B cell (primary cell): ENCODE data around the gene GALM. TPM values are rescaled to one million over a fixed set of nuclear protein-coding genes. Genes with fewer than 3 reads are reported as not detected.

Source experiments
- ATAC-seq: fragments of 200-7000 bp; cut with Tn5 transposase; one replicate; pipeline ENCODE4 v1.10.0; 2021; ENCODE audit warnings: low read depth, mild to moderate bottlenecking, moderate number of reproducible peaks, moderate library complexity
- CTCF ChIA-PET: fragments of 350-600 bp; sonication (Branson Sonifier 250); formaldehyde crosslinking; loops from one replicate; lab custom pipeline; 2021; ENCODE audit warnings: antibody characterized with exemption, inconsistent platforms; lab: Charles Lee
- POLR2A ChIA-PET: fragments of 350-600 bp; sonication (Branson Sonifier 250); formaldehyde crosslinking; loops from one replicate; lab custom pipeline; 2021; ENCODE audit warnings: antibody characterized with exemption; lab: Charles Lee
- DNase-seq: peaks from one replicate; pipeline ENCODE4 v3.0.0; 2013
- H2AFZ ChIP-seq: 2 replicates; pipeline ENCODE4 v1.6.1; 2012; ENCODE audit warnings: mild to moderate bottlenecking, low read depth, low read length; ENCODE audit not compliant: insufficient read depth, poor library complexity, severe bottlenecking
- H3K27ac ChIP-seq, 2 donors: 1 replicate in 1 of 2; 2 replicates in 1 of 2; pipeline ENCODE4 v1.5.1; 2012 to 2013; ENCODE audit warnings: low read length in 2 of 2, mild to moderate bottlenecking in 2 of 2, moderate library complexity in 1 of 2
- H3K27me3 ChIP-seq, 4 experiments: fragments of 200-600 bp in 1 of 4; sonication (generic) in 1 of 4; replicated peaks in 1 of 4; 1 replicate in 2 of 4; 2 replicates in 2 of 4; pipeline versions ENCODE4 v1.6.1 to v1.7.0; 2013 to 2016; ENCODE audit warnings: low read length in 3 of 4, mild to moderate bottlenecking in 2 of 4, mixed read lengths in 1 of 4, moderate library complexity in 1 of 4; ENCODE audit not compliant: insufficient read depth in 4 of 4, control insufficient read depth in 3 of 4; ENCODE audit errors: control extremely low read depth in 1 of 4
- H3K36me3 ChIP-seq, 2 experiments: replicated peaks in 1 of 2; 1 replicate in 1 of 2; 2 replicates in 1 of 2; pipeline versions ENCODE4 v1.6.1 to v1.7.1; 2013; ENCODE audit warnings: low read length in 1 of 2; ENCODE audit not compliant: insufficient read depth in 2 of 2, control insufficient read depth in 1 of 2; ENCODE audit errors: control extremely low read depth in 1 of 2, extremely low read depth in 1 of 2
- H3K4me1 ChIP-seq, 2 donors: fragments of 200-600 bp in 1 of 2; sonication (generic) in 1 of 2; 1 replicate in 1 of 2; 2 replicates in 1 of 2; pipeline versions ENCODE4 v1.5.1 to v1.6.1; 2013 to 2017; ENCODE audit warnings: low read length in 2 of 2; ENCODE audit not compliant: control insufficient read depth in 2 of 2, insufficient read depth in 2 of 2
- H3K4me2 ChIP-seq: replicated peaks from 2 replicates; pipeline ENCODE3; 2012; ENCODE audit warnings: mild to moderate bottlenecking, low read depth, low read length; ENCODE audit not compliant: poor library complexity, severe bottlenecking
- H3K4me3 ChIP-seq, 5 experiments: fragments of 200-600 bp in 1 of 5; sonication (generic) in 1 of 5; 1 replicate in 3 of 5; 2 replicates in 2 of 5; pipeline versions ENCODE4 v1.5.1 to v1.7.0; 2011 to 2016; ENCODE audit warnings: low read length in 4 of 5, mild to moderate bottlenecking in 4 of 5, low read depth in 2 of 5, control low read depth in 1 of 5, moderate library complexity in 1 of 5; ENCODE audit not compliant: insufficient read depth in 1 of 5; ENCODE audit errors: control extremely low read depth in 1 of 5, extremely low read depth in 1 of 5
- H3K79me2 ChIP-seq: fragments of 200-600 bp; sonication (generic); one replicate; pipeline ENCODE4 v1.6.0; 2016; ENCODE audit warnings: low read length; ENCODE audit not compliant: control insufficient read depth, insufficient read depth
- H3K9ac ChIP-seq: fragments of 200-600 bp; sonication (generic); 2 replicates; pipeline ENCODE4 v1.6.1; 2017; ENCODE audit warnings: mild to moderate bottlenecking, low read length, moderate library complexity
- H3K9me3 ChIP-seq, 3 donors: one replicate each; pipeline versions ENCODE4 v1.6.1 to v1.7.1; 2013; ENCODE audit warnings: low read length in 2 of 3; ENCODE audit not compliant: control insufficient read depth in 2 of 3, insufficient read depth in 1 of 3; ENCODE audit errors: control extremely low read depth in 1 of 3
- H4K20me1 ChIP-seq: 2 replicates; pipeline ENCODE4 v1.6.0; 2012; ENCODE audit warnings: mild to moderate bottlenecking, low read length; ENCODE audit not compliant: insufficient read depth, control insufficient read depth, poor library complexity, severe bottlenecking
- H3K27ac Mint-ChIP-seq: one replicate; pipeline ENCODE4 v1.8.0; 2021; ENCODE audit warnings: mixed read lengths
- H3K27me3 Mint-ChIP-seq: one replicate; pipeline ENCODE4 v1.8.0; 2021; ENCODE audit warnings: mixed read lengths
- H3K4me1 Mint-ChIP-seq: one replicate; pipeline ENCODE4 v1.8.0; 2021; ENCODE audit warnings: mixed read lengths
- H3K4me3 Mint-ChIP-seq: one replicate; pipeline ENCODE4 v1.8.0; 2021; ENCODE audit warnings: mixed read lengths
- H3K9me3 Mint-ChIP-seq: one replicate; pipeline ENCODE4 v1.8.0; 2022; ENCODE audit warnings: mixed read lengths; ENCODE audit not compliant: insufficient read depth
- EZH2 ChIP-seq: IDR thresholded peaks from 2 replicates; pipeline ENCODE4 v1.6.1; 2012; ENCODE audit warnings: borderline replicate concordance, low read depth, mild to moderate bottlenecking, moderate library complexity, low read length; ENCODE audit not compliant: insufficient read depth, poor library complexity, severe bottlenecking
- WGBS: methylation state at CpG from one replicate; pipeline ENCODE4 v1.1.5; 2013; ENCODE audit warnings: missing lambda C conversion rate; ENCODE audit not compliant: insufficient coverage; 5-methylcytosine and 5-hydroxymethylcytosine counted together
- intact Hi-C: fragments of 100-400 bp; cut with micrococcal nuclease; formaldehyde crosslinking; loops from one replicate; pipeline ENCODE4 v1.10.0; 2022
- polyA plus RNA-seq: library from polyadenylated mRNA; depleted of rRNA; stranded (reverse); fragments of >200 nt; gene quantifications from 2 replicates; pipeline ENCODE4 v1.2.3, GENCODE V29; 2012
- total RNA-seq, 2 donors: library from RNA; stranded (reverse); fragments of 120-200 nt in 1 of 2; gene quantifications; 1 replicate in 1 of 2; 2 replicates in 1 of 2; pipeline versions ENCODE4 v1.2.3 to v1.2.4, GENCODE V29; 2013 to 2022
- TF ChIP-seq, protein P1 (sequence below): fragments of 200-600 bp; IDR thresholded peaks from one replicate; pipeline ENCODE4 v1.8.0; 2022; ENCODE audit warnings: antibody characterized with exemption, mild to moderate bottlenecking

The GALM gene
- total and polyA plus RNA-seq, 2 donors (not counting 1 experiment from before 2014, with no cell fraction given): 5.1 to 9.7 TPM

DNA sequence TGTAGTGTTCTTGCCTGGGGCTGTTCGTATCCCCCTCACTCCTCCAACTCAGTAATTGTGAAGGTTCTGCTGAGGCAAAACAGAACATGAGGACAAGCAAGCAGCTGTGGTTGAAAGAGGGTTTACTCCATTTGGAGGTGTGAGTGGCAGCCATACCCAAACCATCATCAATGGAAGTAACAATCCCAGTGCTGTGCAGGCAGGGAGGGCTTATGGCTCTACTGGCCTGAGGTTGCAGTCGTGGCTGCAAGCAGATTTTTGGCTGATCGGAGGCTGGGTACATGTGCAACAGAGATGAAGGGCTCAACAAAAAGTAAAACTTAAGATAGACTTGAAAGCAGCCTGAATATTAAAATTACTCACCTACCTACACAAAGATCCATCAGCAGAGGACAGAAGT lies 72.0 kb downstream of the GALM start:
- WGBS: no CpG with 5 or more reads among the region's 3 CpGs
- TF ChIP-seq, protein P1, sequence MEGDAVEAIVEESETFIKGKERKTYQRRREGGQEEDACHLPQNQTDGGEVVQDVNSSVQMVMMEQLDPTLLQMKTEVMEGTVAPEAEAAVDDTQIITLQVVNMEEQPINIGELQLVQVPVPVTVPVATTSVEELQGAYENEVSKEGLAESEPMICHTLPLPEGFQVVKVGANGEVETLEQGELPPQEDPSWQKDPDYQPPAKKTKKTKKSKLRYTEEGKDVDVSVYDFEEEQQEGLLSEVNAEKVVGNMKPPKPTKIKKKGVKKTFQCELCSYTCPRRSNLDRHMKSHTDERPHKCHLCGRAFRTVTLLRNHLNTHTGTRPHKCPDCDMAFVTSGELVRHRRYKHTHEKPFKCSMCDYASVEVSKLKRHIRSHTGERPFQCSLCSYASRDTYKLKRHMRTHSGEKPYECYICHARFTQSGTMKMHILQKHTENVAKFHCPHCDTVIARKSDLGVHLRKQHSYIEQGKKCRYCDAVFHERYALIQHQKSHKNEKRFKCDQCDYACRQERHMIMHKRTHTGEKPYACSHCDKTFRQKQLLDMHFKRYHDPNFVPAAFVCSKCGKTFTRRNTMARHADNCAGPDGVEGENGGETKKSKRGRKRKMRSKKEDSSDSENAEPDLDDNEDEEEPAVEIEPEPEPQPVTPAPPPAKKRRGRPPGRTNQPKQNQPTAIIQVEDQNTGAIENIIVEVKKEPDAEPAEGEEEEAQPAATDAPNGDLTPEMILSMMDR: no peak
- no peak for TF ChIP-seq EZH2
- Mint-ChIP-seq H3K4me1 (peaks cover 8% of the 10 kb centered on the region), H3K27ac (no peak overlapping the region), H3K27me3 (no peaks in the 10 kb centered on the region), H3K4me3 (no peak overlapping the region), H3K9me3 (no peaks in the 10 kb centered on the region)
- intact Hi-C loops: no loop called here
- no peak for ATAC-seq
- Histone ChIP-seq H3K27me3 (no peaks in the 10 kb centered on the region), H3K79me2 (peaks cover 14% of the 10 kb centered on the region), H3K9ac (no peak overlapping the region), H3K9me3 (no peaks in the 10 kb centered on the region), H3K4me2 (no peak overlapping the region), H3K27ac (no peak overlapping the region), H4K20me1 (peaks cover 5% of the 10 kb centered on the region), H3K4me1 (no peaks in the 10 kb centered on the region), H2AFZ (no peak overlapping the region), H3K36me3 (peaks cover 2 to 46% of the 10 kb centered on the region in 2 experiments), H3K4me3 (no peak overlapping the region)
- DNase-seq: no peak
- CTCF ChIA-PET: interaction anchor here (1.0 to 1.6 kb wide), 2 partner anchors 156 to 173 kb away, joined by 3 to 7 read pairs; no protein-coding TSS in a partner anchor
- POLR2A ChIA-PET: no interaction called here

DNA sequence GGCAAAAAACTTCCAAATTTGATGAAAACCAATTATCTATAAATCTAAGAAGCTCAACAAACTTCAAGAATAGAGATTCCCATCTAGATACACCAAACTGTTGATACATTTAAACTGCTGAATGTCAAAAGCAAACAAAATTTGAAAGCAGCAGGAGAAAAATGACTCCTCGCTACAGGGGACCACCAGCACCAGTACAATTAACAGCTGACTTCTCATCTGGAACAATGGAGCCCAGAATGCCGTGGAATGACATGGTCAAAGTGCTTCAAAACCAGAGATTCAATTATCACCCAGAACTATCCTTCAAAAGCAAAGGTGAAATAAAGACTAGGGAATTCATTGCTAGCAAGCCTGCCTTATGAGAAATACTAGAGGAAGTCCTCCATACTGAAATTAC lies 73.6 kb downstream of the GALM start:
- DNase-seq: no peak
- Histone ChIP-seq H2AFZ (no peak overlapping the region), H3K4me3 (no peak overlapping the region), H3K4me2 (no peak overlapping the region), H4K20me1 (peaks cover 20% of the 10 kb centered on the region), H3K9me3 (no peaks in the 10 kb centered on the region), H3K79me2 (peaks cover 14% of the 10 kb centered on the region), H3K36me3 (peaks cover 6 to 53% of the 10 kb centered on the region in 2 experiments), H3K4me1 (no peaks in the 10 kb centered on the region), H3K27ac (no peak overlapping the region), H3K27me3 (no peaks in the 10 kb centered on the region), H3K9ac (no peak overlapping the region)
- H3K4me3 Mint-ChIP-seq: no peak overlapping the region
- no peak overlapping the region for H3K27ac Mint-ChIP-seq
- intact Hi-C loops: no loop called here
- ChIA-PET CTCF (interaction anchor here (0.7 to 9.0 kb wide), 5 partner anchors 10 to 206 kb away, joined by 3 to 85 read pairs (median 4); no protein-coding TSS in a partner anchor), POLR2A (no interaction called here)
- no peaks in the 10 kb centered on the region for H3K27me3 Mint-ChIP-seq
- ATAC-seq: no peak
- 100% methylated on average over 1 of the region's 2 CpGs for WGBS
- no peaks in the 10 kb centered on the region for H3K9me3 Mint-ChIP-seq
- H3K4me1 Mint-ChIP-seq: peaks cover 17% of the 10 kb centered on the region
- TF ChIP-seq, protein P1: no peak
- TF ChIP-seq EZH2: no peak
